ENCODE data around the gene ZNF280D.

GRCh38 chr15:56776839-56777238, 43.5 kb upstream of the ZNF280D start:
- no peak for TF ChIP-seq FOXK2 (IDR thresholded peaks at IDR 0.05)
- TF ChIP-seq FOXA1 (IDR thresholded peaks at IDR 0.05), result no peak
- TF ChIP-seq SP1 (IDR thresholded peaks at IDR 0.05), result no peak
- TF ChIP-seq ELF4 (IDR thresholded peaks at IDR 0.05), result no peak
- no peak for TF ChIP-seq ZNF384 (IDR thresholded peaks at IDR 0.05)
- TF ChIP-seq ARNT (IDR thresholded peaks at IDR 0.05), result no peak
- TF ChIP-seq BHLHE40 (IDR thresholded peaks at IDR 0.05; ENCODE audit: borderline replicate concordance), result no peak
- no peak for TF ChIP-seq SUZ12 (IDR thresholded peaks at IDR 0.05)
- TF ChIP-seq L3MBTL2 (conservative IDR thresholded peaks at IDR 0.05), result no peak
- TF ChIP-seq PKNOX1 (IDR thresholded peaks at IDR 0.05), result no peak
